Panc1 (cell line): ENCODE results near the gene CCM2.

Source experiments
- CTCF ChIP-seq: fragments of 450-650 bp; IDR thresholded peaks from 2 replicates; pipeline ENCODE4 v1.5.1; 2017; ENCODE audit warnings: mild to moderate bottlenecking
- POLR2AphosphoS5 ChIP-seq: IDR thresholded peaks from 2 replicates; pipeline ENCODE4 v1.6.1; 2012; ENCODE audit warnings: mild to moderate bottlenecking, low read depth, low read length, moderate library complexity

- no peak for TF ChIP-seq POLR2AphosphoS5
- TF ChIP-seq CTCF, result no peak
Observed at GRCh38 chr7:44955733-44956132, 44.3 kb upstream of the CCM2 start.
